K562 (cell line): ENCODE measurements around the gene ADPRH. TPM values are rescaled to one million over a fixed set of nuclear protein-coding genes. Genes with fewer than 3 reads are reported as not detected.

ENCODE experiments used
- ATAC-seq: fragments of 200-7000 bp; cut with Tn5 transposase; 3 replicates; pipeline ENCODE4 v1.9.1; 2020; ENCODE audit warnings: moderate library complexity
- BruUV-seq: library from RNA; stranded (reverse); fragments of 400-500 nt; replicated peaks from 2 replicates; lab custom pipeline; 2021; lab: Mats Ljungman, UMichigan
- CTCF ChIA-PET: fragments of 300-600 bp; formaldehyde crosslinking; extraction: SDS; loops from one replicate; lab custom pipeline; 2021; ENCODE audit warnings: low intra/inter-chr PET ratio; lab: Yijun Ruan, JAX
- POLR2A ChIA-PET: fragments of 300-600, 350-650 bp; sonication (Branson Sonifier 250); formaldehyde crosslinking; extraction: SDS; loops from one replicate; lab custom pipeline; 2021; ENCODE audit warnings: antibody characterized with exemption, inconsistent platforms; lab: Yijun Ruan, JAX
- DNase-seq, 4 experiments: peaks; one replicate each; pipeline versions ENCODE4 v3.0.0 to v3.0.0-alpha.2; 2011 to 2018; ENCODE audit warnings: low spot score in 3 of 4, mixed read lengths in 3 of 4; ENCODE audit errors: extremely low read depth in 1 of 4
- FAIRE-seq: peaks from 2 replicates; lab custom pipeline; 2011; peaks lifted over from hg19 to GRCh38; lab: Jason Lieb, UNC
- H2AFZ ChIP-seq: 2 replicates; pipeline ENCODE4 v1.6.0; 2011; ENCODE audit warnings: low read depth, low read length, control low read depth, inconsistent platforms
- H3K27ac ChIP-seq: fragments of 200-600 bp; 3 replicates; pipeline ENCODE4 v1.8.0; 2011; ENCODE audit warnings: low read depth, mild to moderate bottlenecking, control low read depth, inconsistent platforms, low read length, moderate library complexity, mixed read lengths; ENCODE audit errors: extremely low read depth
- H3K27me3 ChIP-seq, 2 experiments: fragments of 300-600 bp in 1 of 2; 2 replicates in 1 of 2; 3 replicates in 1 of 2; pipeline versions ENCODE4 v1.6.0 to v1.8.0; 2011; ENCODE audit warnings: inconsistent platforms in 2 of 2, low read length in 2 of 2, mild to moderate bottlenecking in 1 of 2, mixed read lengths in 1 of 2, moderate library complexity in 1 of 2; ENCODE audit not compliant: control insufficient read depth in 2 of 2, insufficient read depth in 2 of 2
- H3K36me3 ChIP-seq: fragments of 300-600 bp; 3 replicates; pipeline ENCODE4 v1.8.0; 2011; ENCODE audit warnings: mild to moderate bottlenecking, low read length, inconsistent platforms; ENCODE audit not compliant: control insufficient read depth, insufficient read depth
- H3K4me1 ChIP-seq, 2 experiments: fragments of 200-600 bp in 1 of 2; replicated peaks in 1 of 2; 2 replicates in 1 of 2; 3 replicates in 1 of 2; pipeline versions ENCODE4 v1.5.1 to v1.8.0; 2011; ENCODE audit warnings: inconsistent platforms in 2 of 2, low read length in 2 of 2, mild to moderate bottlenecking in 1 of 2, mixed read lengths in 1 of 2, moderate library complexity in 1 of 2; ENCODE audit not compliant: control insufficient read depth in 2 of 2, insufficient read depth in 2 of 2
- H3K4me2 ChIP-seq: 2 replicates; pipeline ENCODE4 v1.6.1; 2011; ENCODE audit warnings: low read length, control low read depth, inconsistent platforms, mixed read lengths; ENCODE audit not compliant: insufficient read depth
- H3K4me3 ChIP-seq: fragments of 200-600 bp; sonication (generic), shearing (Covaris generic); 2 replicates; pipeline ENCODE4 v1.5.1; 2016; ENCODE audit warnings: control low read depth, inconsistent platforms
- H3K79me2 ChIP-seq: fragments of 200-600 bp; 3 replicates; pipeline ENCODE4 v1.8.0; 2011; ENCODE audit warnings: low read length, inconsistent platforms; ENCODE audit not compliant: control insufficient read depth, insufficient read depth
- H3K9ac ChIP-seq, 2 experiments: 2 replicates each; pipeline versions ENCODE4 v1.6.0 to v1.6.1; 2011; ENCODE audit warnings: low read depth in 2 of 2, low read length in 2 of 2, control low read depth in 1 of 2, inconsistent platforms in 1 of 2, mild to moderate bottlenecking in 1 of 2, mixed read lengths in 1 of 2; ENCODE audit not compliant: insufficient read depth in 1 of 2
- H3K9me1 ChIP-seq: one replicate; pipeline ENCODE4 v1.6.0; 2011; ENCODE audit warnings: inconsistent platforms, mild to moderate bottlenecking, low read length, moderate library complexity; ENCODE audit not compliant: control insufficient read depth, insufficient read depth
- H3K9me3 ChIP-seq: replicated peaks from 2 replicates; pipeline ENCODE4 v1.5.1; 2011; ENCODE audit warnings: low read depth, low read length, inconsistent platforms; ENCODE audit not compliant: control insufficient read depth, insufficient read depth
- H4K20me1 ChIP-seq: replicated peaks from 2 replicates; pipeline ENCODE4 v1.6.1; 2011; ENCODE audit warnings: low read length, inconsistent platforms, mixed read lengths; ENCODE audit not compliant: control insufficient read depth, insufficient read depth
- BCL6 ChIP-seq: fragments of 250-450 bp; sonication (Bioruptor Pico); IDR thresholded peaks from 2 replicates; pipeline ENCODE4 v1.4.0; 2020
- E2F3 ChIP-seq: fragments of 250-450 bp; sonication (Bioruptor Pico); IDR thresholded peaks from 2 replicates; pipeline ENCODE4 v1.4.0; 2020; ENCODE audit warnings: mild to moderate bottlenecking
- E2F6 ChIP-seq, 2 experiments: IDR thresholded peaks; 2 replicates each; pipeline ENCODE4 v1.6.1; 2011; ENCODE audit warnings: borderline replicate concordance in 1 of 2, control low read depth in 1 of 2, low read depth in 1 of 2, low read length in 1 of 2, mild to moderate bottlenecking in 1 of 2, mixed read lengths in 1 of 2, moderate library complexity in 1 of 2; ENCODE audit not compliant: insufficient read depth in 1 of 2, insufficient read length in 1 of 2, poor library complexity in 1 of 2, severe bottlenecking in 1 of 2; ENCODE audit errors: extremely low read depth in 1 of 2
- GATAD2A ChIP-seq: fragments of 450-650 bp; IDR thresholded peaks from 2 replicates; pipeline ENCODE4 v1.6.1; 2017
- KLF16 ChIP-seq: IDR thresholded peaks from 2 replicates; pipeline ENCODE4 v1.6.1; 2016; ENCODE audit warnings: antibody characterized with exemption
- MEF2D ChIP-seq: conservative IDR thresholded peaks from 2 replicates; pipeline ENCODE4 v1.6.1; 2016; ENCODE audit warnings: low read depth, missing genetic modification characterization, missing compliant biosample characterization
- MYC ChIP-seq, 2 experiments: fragments of 250-450 bp in 1 of 2; sonication (Bioruptor Pico) in 1 of 2; IDR thresholded peaks; 2 replicates each; pipeline versions ENCODE4 v1.5.1 to v1.6.1; 2012 to 2021; ENCODE audit warnings: low read depth in 2 of 2, borderline replicate concordance in 1 of 2, improper control_type of control experiment in 1 of 2, low read length in 1 of 2, mild to moderate bottlenecking in 1 of 2, moderate library complexity in 1 of 2
- NCOA1 ChIP-seq: fragments of 450-650 bp; IDR thresholded peaks from 2 replicates; pipeline ENCODE4 v1.6.1; 2016; ENCODE audit warnings: low read depth
- PTBP1 ChIP-seq: fragments of 200-400 bp; formaldehyde crosslinking; IDR thresholded peaks from 2 replicates; pipeline ENCODE4 v1.6.1; 2017; ENCODE audit warnings: low read depth, low read length
- SIX5 ChIP-seq, 2 experiments: IDR thresholded peaks; 2 replicates each; pipeline ENCODE4 v1.6.1; 2011; ENCODE audit warnings: low read length in 2 of 2, borderline replicate concordance in 1 of 2, low read depth in 1 of 2, mild to moderate bottlenecking in 1 of 2, moderate library complexity in 1 of 2; ENCODE audit not compliant: insufficient read depth in 1 of 2
- ZKSCAN8 ChIP-seq: fragments of 200-800 bp; sonication (Bioruptor generic); IDR thresholded peaks from 2 replicates; pipeline ENCODE4 v1.6.1; 2016; ENCODE audit warnings: missing genetic modification characterization, missing compliant biosample characterization
- ZNF551 ChIP-seq: fragments of 250-450 bp; sonication (Bioruptor Pico); IDR thresholded peaks from 2 replicates; pipeline ENCODE4 v1.5.0; 2021; ENCODE audit warnings: mild to moderate bottlenecking, moderate library complexity
- ZNF592 ChIP-seq: fragments of 450-650 bp; IDR thresholded peaks from 2 replicates; pipeline ENCODE4 v1.6.1; 2017; ENCODE audit warnings: antibody characterized with exemption, mild to moderate bottlenecking
- ZNF699 ChIP-seq: fragments of 250-450 bp; sonication (Bioruptor Pico); IDR thresholded peaks from 2 replicates; pipeline ENCODE4 v1.8.0; 2021; ENCODE audit warnings: mild to moderate bottlenecking, moderate library complexity; ENCODE audit not compliant: insufficient replicate concordance
- WGBS: fragments of 100-300 bp; shearing (Covaris generic); methylation state at CpG from one replicate; pipeline ENCODE4 v1.1.6; 2016; ENCODE audit warnings: low coverage, mixed read lengths; ENCODE audit not compliant: insufficient coverage; ENCODE audit errors: missing lambda C conversion rate; 5-methylcytosine and 5-hydroxymethylcytosine counted together
- in situ Hi-C: fragments of 300-500 bp; cut with MboI; formaldehyde crosslinking; loops from 4 replicates; pipeline ENCODE4 v1.15.0; 2018; ENCODE audit warnings: inconsistent platforms, mixed read lengths
- intact Hi-C: fragments of 100-400 bp; cut with micrococcal nuclease; formaldehyde crosslinking; loops from 2 replicates; pipeline ENCODE4 v1.14.2; 2022
- polyA plus RNA-seq, 8 experiments: library from polyadenylated mRNA; depleted of rRNA in 4 of 8; stranded (reverse) in 5 of 8; unstranded in 3 of 8; fragments of >200 nt; fragmentation: Nextera tagmentation in 2 of 8; fragmentation: Illumina TruSeq in 1 of 8; extraction: Ambion mirVana in 2 of 8; extraction: Trizol in 1 of 8; gene quantifications; 2 replicates each; pipeline versions ENCODE4 v1.2.1 to v1.2.3, GENCODE V29; 2011 to 2014; ENCODE audit warnings: inconsistent platforms in 1 of 8, missing spikeins in 1 of 8
- total RNA-seq, 7 experiments: library from RNA; depleted of rRNA in 6 of 7; stranded (reverse); fragments of >200 nt in 6 of 7; fragmentation: Illumina TruSeq in 2 of 7; extraction: Trizol in 2 of 7; gene quantifications; 2 replicates each; pipeline versions ENCODE4 v1.2.1 to v1.2.3, GENCODE V29; 2011 to 2021; ENCODE audit warnings: low replicate concordance in 1 of 7
- TF ChIP-seq, protein P1 (sequence below), 3 experiments: fragments of 200-800 bp in 1 of 3; sonication (Bioruptor generic) in 1 of 3; sonication (generic) in 1 of 3; formaldehyde crosslinking in 1 of 3; IDR thresholded peaks; 2 replicates each; pipeline versions ENCODE4 v1.6.1 to v1.8.0; 2016 to 2022; ENCODE audit warnings: mild to moderate bottlenecking in 2 of 3, missing compliant biosample characterization in 2 of 3, missing genetic modification characterization in 2 of 3, missing genetic modification reagents in 1 of 3

ADPRH gene
- total and polyA plus RNA-seq, 9 of the 15 experiments (the other 6 are each of a cell fraction or from before 2014, with no cell fraction given), result 0.01 to 1.4 (median 0.65) TPM

- ATAC-seq, result peak; percentile 58
- no TSS peak for BruUV-seq
- in situ Hi-C loops, result no loop called here
- TF ChIP-seq KLF16 (no peak), SIX5 (IDR thresholded peaks at IDR 0.05; ENCODE audit: borderline replicate concordance in 1 of 2, insufficient read depth in 1 of 2, low read depth in 1 of 2, low read length in 2 of 2) (no peak), MEF2D (tag) (no peak), BCL6 (CRISPR knock-in tag) (no peak), ZNF551 (CRISPR knock-in tag) (no peak), ZNF592 (no peak), ZNF699 (no peak), PTBP1 (no peak), E2F3 (CRISPR knock-in tag) (no peak), MYC (IDR thresholded peaks at IDR 0.05; ENCODE audit: low read depth, low read length) (no peak), MYC (CRISPR knock-in tag; IDR thresholded peaks at IDR 0.05; ENCODE audit: borderline replicate concordance, low read depth) (no peak), E2F6 (IDR thresholded peaks at IDR 0.05; ENCODE audit: borderline replicate concordance in 1 of 2, extremely low read depth in 1 of 2, insufficient read depth in 1 of 2, insufficient read length in 1 of 2, low read depth in 1 of 2, low read length in 1 of 2, poor library complexity in 1 of 2, severe bottlenecking in 1 of 2) (no peak), NCOA1 (no peak), GATAD2A (no peak), ZKSCAN8 (CRISPR knock-in tag) (no peak)
- TF ChIP-seq, protein P1, sequence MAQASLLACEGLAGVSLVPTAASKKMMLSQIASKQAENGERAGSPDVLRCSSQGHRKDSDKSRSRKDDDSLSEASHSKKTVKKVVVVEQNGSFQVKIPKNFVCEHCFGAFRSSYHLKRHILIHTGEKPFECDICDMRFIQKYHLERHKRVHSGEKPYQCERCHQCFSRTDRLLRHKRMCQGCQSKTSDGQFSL (CRISPR knock-in tag; IDR thresholded peaks at IDR 0.05), result no peak
- TF ChIP-seq, protein P1 (tag; IDR thresholded peaks at IDR 0.05), result no peak
These were observed 46.3 kb downstream of the ADPRH start for GRCh38 chr3:119625451-119626153.

More at GRCh38 chr3:119625451-119626153, 46.3 kb downstream of the ADPRH start:
- no peak overlapping the region for H3K4me3 ChIP-seq
- H3K27me3 ChIP-seq, result no peaks in the 10 kb centered on the region
- ChIA-PET POLR2A (interaction anchor here (0.6 kb wide), 1 partner anchor 10 kb away, joined by 3 read pairs; no protein-coding TSS in a partner anchor), CTCF (no interaction called here)
- H3K4me1 ChIP-seq, result peaks cover 0 to 4% of the 10 kb centered on the region in 2 experiments; a peak in 3 of 5 replicates
- FAIRE-seq (no peak), DNase-seq (peak in 1 of 4 experiments; percentile 11)
- H3K9me1 ChIP-seq, result no peaks in the 10 kb centered on the region
- 19% methylated on average over 8 of the region's 8 CpGs for WGBS
- no peaks in the 10 kb centered on the region for H4K20me1 ChIP-seq
- intact Hi-C loops, result no loop called here
- H3K36me3 ChIP-seq, result no peaks in the 10 kb centered on the region
- no peak overlapping the region for H3K4me2 ChIP-seq
- H3K27ac ChIP-seq, result no peak overlapping the region
- H3K79me2 ChIP-seq, result no peaks in the 10 kb centered on the region
- H3K9ac ChIP-seq, result peak overlapping the region in 1 of 2 experiments; percentile 48; a peak in 1 of 4 replicates
- no peaks in the 10 kb centered on the region for H3K9me3 ChIP-seq
- no peak overlapping the region; the same call in 1 of the 2 replicates for H2AFZ ChIP-seq
